Erythroblast (primary cell): ENCODE results near the gene ZNF23.

Experiments
- DNase-seq, 2 experiments: peaks; one replicate each; lab custom pipeline; 2025; lab: John Stamatoyannopoulos, UW
- GATA1 ChIP-seq: IDR thresholded peaks from 2 replicates; pipeline ENCODE4 v1.6.1; 2011; ENCODE audit warnings: low read depth, mild to moderate bottlenecking, control low read depth, low read length, moderate library complexity
- POLR2A ChIP-seq: IDR thresholded peaks from 2 replicates; pipeline ENCODE4 v1.6.1; 2011; ENCODE audit warnings: mild to moderate bottlenecking, low read length

ZNF23 gene

DNA sequence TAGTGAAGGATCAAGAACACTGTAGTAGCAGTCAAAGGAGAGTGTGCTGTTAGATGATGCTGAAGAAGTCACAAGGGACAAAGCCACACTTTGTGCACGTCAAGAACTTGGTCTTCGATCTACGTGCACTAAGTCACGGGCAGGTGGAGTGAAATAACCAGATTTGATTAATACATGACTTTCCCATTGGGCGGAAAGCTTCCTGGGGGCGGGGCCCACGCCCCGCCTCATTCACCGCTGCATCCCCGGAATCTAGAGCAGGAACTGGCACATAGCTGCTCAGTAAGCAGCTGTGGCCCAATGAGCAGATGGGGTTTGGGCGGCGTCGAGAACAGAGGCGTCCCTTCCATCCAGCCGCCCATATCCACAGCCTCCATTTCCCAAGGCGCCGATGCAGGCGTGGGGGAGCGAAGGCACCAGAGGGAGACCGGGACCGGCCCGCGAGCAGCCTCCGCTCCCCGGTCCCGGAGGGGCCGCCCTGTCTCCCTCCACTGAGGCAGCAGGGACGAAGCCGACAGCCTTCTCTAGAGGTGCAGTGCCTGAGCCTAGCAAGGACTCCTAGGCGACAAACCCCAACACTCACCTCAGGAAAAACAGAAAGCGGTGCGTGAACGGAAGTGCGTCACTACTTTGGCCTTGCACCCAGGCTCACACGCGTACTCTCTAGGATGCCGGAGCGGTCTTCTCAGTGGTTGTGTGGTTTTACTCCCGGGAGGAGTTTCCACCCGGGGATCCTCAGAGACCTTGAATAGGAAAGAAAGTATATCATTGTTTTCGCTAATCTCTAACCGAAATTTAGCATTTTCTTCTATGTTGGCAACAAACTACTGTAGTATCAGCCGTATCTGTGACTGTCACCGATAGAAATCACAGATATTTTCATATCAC lies 22.2 kb upstream of the ZNF23 start:
- peak; percentile 92 to 93 for DNase-seq
- TF ChIP-seq POLR2A = peak; percentile 98
- no peak for TF ChIP-seq GATA1

DNA sequence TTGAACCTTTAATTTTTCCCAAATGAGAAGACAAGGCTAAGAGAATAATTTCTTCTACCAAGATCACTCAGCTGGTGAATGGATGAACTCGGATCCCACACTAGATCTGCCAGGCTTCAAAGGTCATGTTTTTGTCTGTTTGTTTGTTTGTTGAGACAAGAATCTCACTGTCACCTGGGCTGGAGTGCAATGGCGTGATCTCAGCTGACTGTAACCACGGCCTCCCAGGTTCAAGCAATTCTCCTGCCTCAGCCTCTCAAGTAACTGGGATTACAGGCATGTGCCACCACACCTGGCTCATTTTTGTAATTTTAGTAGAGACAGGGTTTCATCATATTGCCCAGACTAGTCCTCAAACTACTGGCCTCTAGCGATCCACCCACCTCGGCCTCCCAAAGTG lies 20.5 kb upstream of the ZNF23 start:
- TF ChIP-seq POLR2A (no peak), GATA1 (no peak)
- DNase-seq = peak in 1 of 2 experiments; percentile 25

DNA sequence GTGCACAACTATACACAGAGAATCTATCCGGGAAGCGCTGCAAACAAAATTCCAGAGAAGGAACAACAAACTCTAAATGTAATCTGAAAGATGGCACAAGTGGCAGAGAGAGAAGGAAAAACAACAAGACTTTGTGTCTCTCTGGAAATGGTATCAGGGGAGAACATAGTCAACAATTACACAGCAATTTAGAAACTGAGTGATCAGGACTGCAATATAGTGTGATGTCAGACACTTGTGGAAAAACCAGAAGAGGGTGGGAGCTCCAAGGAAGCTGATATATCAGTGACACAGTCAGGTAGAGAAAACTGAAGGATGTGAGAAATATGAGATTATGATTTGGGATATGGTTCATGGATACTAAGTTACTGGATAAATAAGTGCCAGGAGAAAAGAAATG lies 18.9 kb upstream of the ZNF23 start:
- no peak for TF ChIP-seq GATA1
- peak; percentile 47 for TF ChIP-seq POLR2A
- DNase-seq = peak; percentile 60 to 77

DNA sequence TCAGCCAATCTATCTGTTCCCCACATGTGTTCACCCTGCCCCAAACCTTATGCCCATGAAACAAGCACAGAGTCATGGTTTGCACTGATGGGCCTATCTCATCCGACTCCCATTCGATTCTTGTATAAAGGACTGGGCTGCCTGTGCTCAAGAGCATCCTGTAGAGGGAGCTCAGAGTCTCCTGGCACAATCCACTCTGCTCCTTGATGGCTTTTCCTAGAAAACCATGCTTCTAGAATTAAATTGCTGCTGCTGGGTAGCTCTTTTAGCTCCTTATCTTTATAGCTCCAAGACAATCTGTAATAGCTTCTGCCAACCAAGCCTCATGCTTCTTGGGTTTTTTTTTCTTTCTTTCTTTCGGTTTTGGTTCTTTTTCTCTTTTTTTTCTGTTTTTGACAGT lies 17.4 kb upstream of the ZNF23 start:
- peak; percentile 81 for DNase-seq
- TF ChIP-seq GATA1 (no peak), POLR2A (no peak)

DNA sequence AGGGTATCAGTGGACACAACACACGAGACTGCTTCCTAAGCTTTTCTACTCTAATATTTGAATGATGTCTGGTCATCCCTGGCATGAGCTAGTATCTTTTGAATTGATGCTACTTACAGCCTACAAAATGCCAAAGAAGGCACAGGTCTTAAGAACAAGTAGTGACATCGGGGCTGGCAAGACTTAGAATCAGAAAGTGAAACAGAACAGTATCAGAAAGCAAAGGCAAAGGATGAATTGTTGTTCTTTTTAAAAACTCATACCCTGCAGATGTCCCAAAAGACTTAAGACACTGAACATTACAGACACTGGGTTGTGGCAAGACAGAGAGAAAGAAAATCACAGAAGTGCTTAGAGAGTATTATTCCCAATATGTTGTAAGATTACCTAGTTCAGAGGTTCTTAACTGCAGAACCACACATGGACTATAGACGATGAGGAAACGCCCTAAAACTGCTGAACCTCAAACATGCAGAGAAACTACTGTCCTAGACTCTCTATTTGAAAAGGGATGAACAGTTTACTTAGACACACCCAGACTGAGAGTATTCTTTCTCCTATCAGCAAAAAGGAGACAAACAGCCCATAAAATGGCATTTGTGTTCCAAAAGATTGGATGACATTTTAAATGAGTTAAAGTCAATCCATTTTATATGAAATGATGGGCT lies 14.5 kb upstream of the ZNF23 start:
- DNase-seq = no peak

DNA sequence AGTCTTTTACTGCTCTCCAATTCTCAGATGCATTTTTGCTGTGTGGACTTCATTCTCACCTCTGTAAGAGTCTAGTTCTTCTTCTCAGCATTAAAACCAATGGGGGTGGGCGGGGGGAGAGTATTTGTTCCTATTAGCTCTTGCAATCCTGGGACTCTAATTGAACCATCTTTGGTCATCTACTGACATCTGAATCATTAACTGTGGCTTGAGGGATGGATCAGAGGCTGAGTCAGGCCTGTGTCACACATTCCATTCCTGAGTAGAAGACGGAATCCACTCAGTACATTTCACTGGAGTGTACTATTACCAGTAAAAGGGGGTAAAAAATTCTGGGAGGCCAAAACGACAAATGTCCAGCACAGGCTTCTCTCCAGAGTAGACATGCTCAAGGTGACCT lies 12.8 kb upstream of the ZNF23 start:
- TF ChIP-seq POLR2A (no peak), GATA1 (no peak)
- no peak for DNase-seq

More for the DNA sequence above, 14.5 kb upstream of the ZNF23 start:
- TF ChIP-seq POLR2A (no peak), GATA1 (no peak)

DNA sequence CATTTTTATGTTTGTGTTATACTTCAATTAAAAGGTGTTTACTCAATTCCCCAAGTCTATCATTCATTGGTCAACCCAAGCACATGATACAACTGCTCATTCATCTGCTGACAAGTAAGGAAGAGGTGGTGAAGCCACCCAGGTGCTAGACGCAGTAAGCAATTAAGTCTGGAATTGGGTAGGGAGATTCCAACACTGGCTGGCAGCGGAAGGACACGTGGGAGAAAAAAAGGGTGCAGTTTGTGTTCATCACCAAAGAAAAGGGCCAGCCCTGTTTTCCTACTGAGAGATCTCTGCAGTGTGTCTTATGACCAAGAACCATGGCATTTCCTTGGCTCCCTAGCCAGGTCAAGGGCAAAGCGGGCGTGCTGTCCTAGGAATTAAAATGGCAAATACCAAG lies 11.8 kb upstream of the ZNF23 start:
- TF ChIP-seq POLR2A = no peak
- TF ChIP-seq GATA1 = no peak
- DNase-seq = no peak

DNA sequence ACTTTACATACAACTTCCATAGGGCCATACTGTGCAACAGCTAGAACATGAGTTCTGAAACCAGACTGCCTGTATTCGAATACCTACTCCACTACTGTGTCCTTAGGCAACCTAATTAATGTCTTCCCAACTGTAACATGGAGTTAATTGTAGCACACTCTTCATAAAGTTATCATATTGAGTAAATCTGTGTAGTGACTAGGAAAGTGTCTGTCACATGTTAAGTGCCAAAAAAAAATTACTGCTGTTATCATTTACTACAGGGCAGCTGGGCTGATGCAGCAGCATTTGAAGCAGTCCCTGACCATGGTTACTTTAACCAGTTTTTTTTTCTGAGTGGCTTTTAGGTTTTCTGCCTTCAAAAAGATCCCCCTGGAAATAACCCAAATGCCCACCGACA lies 10.9 kb upstream of the ZNF23 start:
- TF ChIP-seq POLR2A = no peak
- TF ChIP-seq GATA1 = no peak
- no peak for DNase-seq

DNA sequence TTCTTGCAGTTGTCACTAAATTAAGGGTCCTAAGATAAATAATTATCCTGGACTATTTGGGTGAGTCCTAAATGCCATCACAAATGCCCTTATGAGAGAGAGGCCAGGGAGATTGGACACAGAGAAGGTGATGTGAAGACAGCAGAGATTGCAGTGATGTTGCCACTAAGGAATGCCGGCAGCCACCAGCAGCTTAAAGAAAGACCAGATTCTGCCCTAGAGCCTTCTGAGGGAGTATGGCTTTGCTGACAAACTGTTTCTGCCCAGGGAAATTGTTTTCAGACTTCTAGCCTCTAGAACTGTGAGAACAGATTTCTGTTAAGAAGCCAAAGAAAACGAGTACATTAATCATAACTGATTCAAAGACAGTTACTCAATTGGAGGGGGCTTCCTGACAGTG lies 10.0 kb upstream of the ZNF23 start:
- no peak for TF ChIP-seq POLR2A
- no peak for TF ChIP-seq GATA1
- DNase-seq = no peak

DNA sequence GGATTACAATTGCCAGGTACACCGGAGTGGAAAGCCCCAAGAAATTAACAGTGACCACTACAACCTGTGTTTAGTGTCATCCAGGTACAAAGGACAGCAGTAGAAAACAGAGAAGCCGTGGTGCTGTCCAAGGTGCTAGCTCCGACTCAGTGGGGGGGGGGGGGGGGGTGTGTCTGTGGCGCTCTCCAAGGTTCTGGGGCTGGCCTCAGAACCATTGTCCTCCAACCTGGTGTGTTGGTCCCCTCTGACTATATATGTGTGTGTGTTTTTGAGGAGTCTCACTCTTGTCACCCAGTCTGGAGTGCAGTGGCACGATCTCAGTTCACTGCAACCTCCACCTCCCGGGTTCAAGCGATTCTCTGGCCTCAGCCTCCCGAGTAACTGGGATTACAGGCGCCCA lies 5.8 kb upstream of the ZNF23 start:
- DNase-seq = peak; percentile 60 to 70
- TF ChIP-seq POLR2A (no peak), GATA1 (no peak)

DNA sequence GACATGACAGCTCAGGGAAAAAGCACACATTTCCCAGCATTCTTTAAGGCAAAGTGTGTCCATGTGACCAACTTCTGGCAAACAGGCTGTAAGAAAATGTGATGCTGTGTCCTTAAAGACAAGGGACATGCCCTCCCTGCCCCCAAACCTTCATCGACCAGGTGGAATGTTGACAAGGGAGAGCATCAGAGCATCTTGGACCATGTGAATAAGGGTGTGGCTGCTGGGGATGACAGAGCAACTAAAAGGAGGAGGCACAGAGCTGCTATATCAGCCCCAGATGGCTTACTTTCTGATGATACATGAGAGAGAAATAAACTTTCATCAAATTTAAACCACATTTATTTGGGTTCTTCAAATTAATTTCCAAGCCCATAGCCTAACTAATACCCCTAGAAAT lies 2.2 kb upstream of the ZNF23 start:
- peak; percentile 35 for TF ChIP-seq POLR2A
- no peak for TF ChIP-seq GATA1
- DNase-seq = peak; percentile 74 to 76

DNA sequence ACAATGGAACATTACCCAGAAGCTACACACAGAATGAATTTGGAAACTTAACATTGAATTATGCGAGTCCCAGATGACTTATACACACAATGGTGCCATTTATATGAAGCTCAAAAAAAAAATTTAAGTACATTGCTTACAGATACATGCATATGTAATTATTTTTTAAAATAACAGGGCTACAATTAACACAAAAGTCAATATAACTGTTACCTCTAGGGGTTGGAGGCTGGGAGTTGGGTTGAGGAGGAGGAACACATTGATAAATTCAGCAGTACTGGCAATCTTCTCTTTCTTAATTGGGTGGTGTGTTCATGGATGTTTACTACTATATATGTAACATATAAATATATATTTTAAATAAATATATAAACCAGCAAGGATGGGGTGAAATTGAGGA lies 1.1 kb downstream of the ZNF23 start:
- TF ChIP-seq POLR2A (no peak), GATA1 (no peak)
- DNase-seq = peak; percentile 31 to 46

DNA sequence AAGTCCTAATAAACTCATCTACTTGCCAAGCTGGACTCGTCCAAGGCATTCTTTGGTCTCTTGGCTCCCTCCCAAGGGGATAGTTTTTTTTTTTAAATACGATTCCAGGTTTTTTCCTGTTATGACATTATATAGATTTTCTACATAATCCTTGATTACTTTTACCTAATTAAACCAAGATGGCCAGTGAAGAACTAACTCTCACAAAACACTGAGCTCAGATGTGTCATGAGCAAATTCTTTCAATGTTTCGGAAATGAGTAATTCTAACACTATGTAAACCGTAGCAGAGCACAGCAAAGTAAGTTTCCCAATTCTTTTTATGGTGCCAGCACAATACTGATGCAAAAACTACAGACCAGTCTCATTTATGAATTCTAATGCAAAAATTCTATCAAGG lies 1.8 kb downstream of the ZNF23 start:
- no peak for TF ChIP-seq POLR2A
- TF ChIP-seq GATA1 = no peak
- no peak for DNase-seq

DNA sequence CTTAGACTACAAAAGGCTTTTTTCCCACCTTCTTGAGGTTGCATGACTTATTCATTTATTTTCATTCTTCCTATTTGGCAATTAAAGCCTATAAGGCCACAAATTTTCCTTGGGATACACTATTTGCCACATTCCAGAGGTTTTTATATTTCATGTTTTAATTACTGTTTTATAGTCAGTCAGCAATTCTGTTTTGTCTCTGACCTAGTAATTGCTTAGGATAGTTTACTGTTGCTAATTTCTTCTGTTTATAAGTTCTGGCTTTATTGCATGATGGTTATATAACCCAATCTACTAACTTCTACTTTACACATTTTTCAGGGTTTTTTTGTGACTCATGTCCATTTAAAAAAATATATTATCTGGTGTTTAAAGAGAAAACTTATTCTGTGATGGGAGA lies 2.5 kb downstream of the ZNF23 start:
- TF ChIP-seq POLR2A = no peak
- no peak for TF ChIP-seq GATA1
- no peak for DNase-seq

DNA sequence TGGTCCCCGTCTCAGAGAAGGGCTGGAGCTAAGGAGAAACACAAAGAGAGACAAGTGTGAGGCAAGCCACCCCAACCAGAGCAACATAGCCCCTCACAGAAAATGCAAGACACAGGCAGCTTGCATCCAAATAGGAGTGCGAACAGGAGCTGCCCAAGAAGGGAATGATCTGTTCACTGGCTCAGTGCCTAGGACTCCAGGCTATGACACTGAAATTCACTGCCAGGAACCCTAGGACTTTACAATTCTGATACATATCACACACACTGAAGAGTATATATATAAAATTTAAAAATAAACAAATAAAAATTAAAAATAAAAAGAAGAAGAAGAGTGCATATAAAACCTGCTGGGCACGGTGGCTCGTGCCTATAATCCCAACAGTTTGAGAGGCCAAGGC lies 5.2 kb downstream of the ZNF23 start:
- TF ChIP-seq GATA1 = no peak
- TF ChIP-seq POLR2A = no peak
- DNase-seq = no peak
